ENCODE data around the gene ABR. TPM values are rescaled to one million over a fixed set of nuclear protein-coding genes. Genes with fewer than 3 reads are reported as not detected.

Gene ABR
- total RNA-seq, 1 donor from 2014 or later: 119 TPM

GRCh38 chr17:1060991-1061390 is 118.8 kb downstream of the ABR start:
- Mint-ChIP-seq H3K36me3 (ENCODE audit: low read depth) (peaks cover 30% of the 10 kb centered on the region), H3K4me1 (ENCODE audit: low read depth) (peaks cover 10% of the 10 kb centered on the region), H3K9me3 (ENCODE audit: low read depth) (peaks cover under 1% of the 10 kb centered on the region), H3K27me3 (ENCODE audit: low read depth) (no peaks in the 10 kb centered on the region), H3K4me3 (ENCODE audit: unreplicated experiment) (no peak overlapping the region), H3K27ac (ENCODE audit: unreplicated experiment) (no peak overlapping the region)
- no peak for TF ChIP-seq CTCF (IDR thresholded peaks at IDR 0.05)
- peak; percentile 96 for DNase-seq (ENCODE audit: low spot score)

DNA sequence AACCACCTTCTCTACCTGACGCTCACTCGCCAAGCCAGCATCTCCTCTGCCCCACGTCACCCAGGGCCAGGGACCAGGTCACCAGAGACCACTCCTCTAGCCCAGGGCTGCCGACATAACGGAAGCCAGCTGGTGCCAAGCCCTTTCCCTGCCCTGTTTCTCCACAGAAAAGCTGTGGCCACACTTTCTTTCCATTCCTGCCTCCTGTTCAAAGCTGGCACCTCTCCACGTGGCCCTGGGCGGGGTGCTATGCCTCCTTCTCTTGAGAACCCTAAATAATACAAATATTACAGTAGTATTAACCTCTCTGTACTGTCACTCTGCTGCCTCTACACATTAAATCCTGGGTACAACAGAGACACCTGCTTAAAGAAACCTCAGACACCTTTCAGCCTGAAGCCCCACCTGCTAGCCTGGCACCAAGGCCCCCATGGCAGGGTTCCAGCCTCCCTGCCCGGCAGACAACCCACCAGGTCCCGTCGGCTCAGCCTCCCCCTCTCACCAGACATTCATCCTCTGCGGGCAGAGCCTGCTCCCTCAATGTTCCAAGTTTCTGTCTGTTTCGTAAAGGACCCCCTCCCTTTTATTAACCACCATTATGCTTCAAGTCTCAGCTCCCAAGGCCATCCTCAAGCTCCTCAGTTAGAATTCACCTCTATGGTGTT is 120.5 kb downstream of the ABR start:
- TF ChIP-seq CTCF (IDR thresholded peaks at IDR 0.05): no peak
- no peaks in the 10 kb centered on the region for H3K9me3 Mint-ChIP-seq (ENCODE audit: low read depth)
- DNase-seq (ENCODE audit: low spot score): peak; percentile 54
- H3K36me3 Mint-ChIP-seq (ENCODE audit: low read depth): peaks cover 29% of the 10 kb centered on the region
- no peak overlapping the region for H3K27ac Mint-ChIP-seq (ENCODE audit: unreplicated experiment)
- no peak overlapping the region for H3K4me3 Mint-ChIP-seq (ENCODE audit: unreplicated experiment)
- peaks cover 10% of the 10 kb centered on the region for H3K4me1 Mint-ChIP-seq (ENCODE audit: low read depth)
- no peaks in the 10 kb centered on the region for H3K27me3 Mint-ChIP-seq (ENCODE audit: low read depth)

DNA sequence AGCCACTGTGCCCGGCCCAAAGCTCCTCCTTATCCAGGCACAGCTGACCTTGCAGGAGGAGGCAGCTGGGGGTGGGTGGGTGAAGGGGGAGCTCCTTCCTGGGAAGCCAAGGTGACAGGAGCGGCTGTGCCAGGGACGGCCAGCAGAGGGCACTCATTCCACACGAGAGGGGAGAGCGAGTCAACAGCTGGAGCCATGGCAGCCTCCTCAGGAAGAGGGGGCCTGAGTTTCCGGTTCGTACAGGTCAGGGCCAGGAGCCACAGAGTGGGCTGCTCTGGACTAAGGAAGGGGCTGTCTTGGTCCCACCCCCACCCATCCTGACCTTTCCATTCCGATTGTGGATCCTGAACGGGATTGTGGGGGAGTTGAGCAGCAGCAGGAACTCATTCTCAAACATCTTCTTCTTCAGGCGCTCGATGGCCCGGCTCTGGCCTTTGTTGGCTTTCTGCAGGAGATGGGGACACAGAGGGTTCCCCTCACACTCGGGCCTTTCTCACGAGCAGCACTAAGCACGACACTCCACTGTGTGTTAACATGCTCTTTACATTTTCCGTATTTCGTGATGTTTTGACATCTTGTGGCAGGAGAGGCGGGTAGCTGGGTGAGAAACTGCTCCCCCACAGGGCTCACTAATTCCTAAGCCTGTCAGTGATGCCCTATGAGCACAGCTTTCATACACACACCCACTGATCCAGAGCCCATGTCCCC is 121.2 kb downstream of the ABR start:
- Mint-ChIP-seq H3K27ac (ENCODE audit: unreplicated experiment) (no peak overlapping the region), H3K4me3 (ENCODE audit: unreplicated experiment) (no peak overlapping the region), H3K36me3 (ENCODE audit: low read depth) (peaks cover 33% of the 10 kb centered on the region), H3K9me3 (ENCODE audit: low read depth) (no peaks in the 10 kb centered on the region), H3K27me3 (ENCODE audit: low read depth) (no peaks in the 10 kb centered on the region), H3K4me1 (ENCODE audit: low read depth) (peaks cover 10% of the 10 kb centered on the region)
- peak; percentile 78 for TF ChIP-seq CTCF (IDR thresholded peaks at IDR 0.05)
- DNase-seq (ENCODE audit: low spot score): peak; percentile 72

DNA sequence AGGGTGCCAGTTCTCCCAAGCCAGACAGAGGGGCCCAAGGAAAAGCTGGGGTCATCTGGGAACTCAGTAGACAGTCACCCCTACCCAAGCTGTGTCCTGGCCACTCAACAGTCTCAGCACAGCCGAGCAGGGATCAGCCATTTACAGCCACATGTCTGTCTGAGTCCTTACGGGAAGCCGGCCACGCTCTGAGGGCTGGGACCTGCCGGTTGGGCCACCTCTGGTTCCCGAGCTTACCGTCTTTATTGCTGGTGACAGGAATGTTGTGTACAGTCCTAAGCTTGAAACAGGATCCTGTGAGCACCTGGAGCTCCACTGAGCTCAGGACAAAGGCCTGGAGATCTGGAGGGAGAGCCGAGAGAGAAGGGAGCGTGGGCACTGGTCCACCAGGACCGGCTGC is 123.0 kb downstream of the ABR start:
- no peaks in the 10 kb centered on the region for H3K9me3 Mint-ChIP-seq (ENCODE audit: low read depth)
- H3K27ac Mint-ChIP-seq (ENCODE audit: unreplicated experiment): no peak overlapping the region
- DNase-seq (ENCODE audit: low spot score): peak; percentile 66
- H3K4me3 Mint-ChIP-seq (ENCODE audit: unreplicated experiment): no peak overlapping the region
- TF ChIP-seq CTCF (IDR thresholded peaks at IDR 0.05): no peak
- peaks cover 10% of the 10 kb centered on the region for H3K4me1 Mint-ChIP-seq (ENCODE audit: low read depth)
- H3K27me3 Mint-ChIP-seq (ENCODE audit: low read depth): no peaks in the 10 kb centered on the region
- H3K36me3 Mint-ChIP-seq (ENCODE audit: low read depth): peaks cover 35% of the 10 kb centered on the region

GRCh38 chr17:1055751-1056645 is 123.8 kb downstream of the ABR start:
- H3K27me3 Mint-ChIP-seq (ENCODE audit: low read depth): no peaks in the 10 kb centered on the region
- peak; percentile 84 for DNase-seq (ENCODE audit: low spot score)
- no peak overlapping the region for H3K27ac Mint-ChIP-seq (ENCODE audit: unreplicated experiment)

More at GRCh38 chr17:1055751-1056645, 123.8 kb downstream of the ABR start:
- Mint-ChIP-seq H3K36me3 (ENCODE audit: low read depth) (peaks cover 34% of the 10 kb centered on the region), H3K4me3 (ENCODE audit: unreplicated experiment) (no peak overlapping the region), H3K9me3 (ENCODE audit: low read depth) (no peaks in the 10 kb centered on the region), H3K4me1 (ENCODE audit: low read depth) (peaks cover 3% of the 10 kb centered on the region)
- peak; percentile 90 for TF ChIP-seq CTCF (IDR thresholded peaks at IDR 0.05)

Measured in chondrocyte (in vitro differentiated cells).